WTC11 (cell line): ENCODE data around the gene ATP11A. TPM values are rescaled to one million over a fixed set of nuclear protein-coding genes. Genes with fewer than 3 reads are reported as not detected.

Experiments
- ATAC-seq: fragments of 200-7000 bp; cut with Tn5 transposase; 2 replicates; pipeline ENCODE4 v1.10.0; 2021; ENCODE audit warnings: mild to moderate bottlenecking, moderate library complexity
- CTCF ChIA-PET: fragments of 300-600 bp; sonication (Branson Sonifier 250); formaldehyde crosslinking; loops from one replicate; lab custom pipeline; 2021; ENCODE audit warnings: antibody characterized with exemption; lab: Charles Lee
- POLR2A ChIA-PET: fragments of 350-600 bp; sonication (Branson Sonifier 250); formaldehyde crosslinking; loops from one replicate; lab custom pipeline; 2021; ENCODE audit warnings: antibody characterized with exemption; lab: Charles Lee
- DNase-seq: peaks from one replicate; pipeline ENCODE4 v3.0.0; 2021; ENCODE audit warnings: low spot score
- H3K27ac Mint-ChIP-seq: 2 replicates; pipeline ENCODE4 v1.8.0; 2021; ENCODE audit warnings: mixed read lengths
- H3K27me3 Mint-ChIP-seq: 2 replicates; pipeline ENCODE4 v1.8.0; 2021; ENCODE audit warnings: low read depth, mild to moderate bottlenecking, moderate library complexity, mixed read lengths
- H3K36me3 Mint-ChIP-seq: 2 replicates; pipeline ENCODE4 v1.8.0; 2021; ENCODE audit warnings: mixed read lengths
- H3K4me1 Mint-ChIP-seq: 2 replicates; pipeline ENCODE4 v1.8.0; 2022; ENCODE audit warnings: mixed read lengths
- H3K4me3 Mint-ChIP-seq: 2 replicates; pipeline ENCODE4 v1.8.0; 2021; ENCODE audit warnings: mild to moderate bottlenecking, moderate library complexity, mixed read lengths
- H3K9me3 Mint-ChIP-seq: 2 replicates; pipeline ENCODE4 v1.8.0; 2021; ENCODE audit warnings: mixed read lengths
- AFF4 ChIP-seq: sonication (generic); formaldehyde crosslinking; IDR thresholded peaks from 2 replicates; pipeline ENCODE4 v1.8.1; 2023; ENCODE audit warnings: mild to moderate bottlenecking, missing genetic modification reagents, borderline replicate concordance
- ATF2 ChIP-seq: sonication (generic); formaldehyde crosslinking; IDR thresholded peaks from 2 replicates; pipeline ENCODE4 v1.8.1; 2022; ENCODE audit warnings: low read depth, missing genetic modification reagents, borderline replicate concordance
- CREM ChIP-seq: sonication (generic); formaldehyde crosslinking; IDR thresholded peaks from 2 replicates; pipeline ENCODE4 v1.8.1; 2022; ENCODE audit warnings: mild to moderate bottlenecking, missing genetic modification reagents, moderate library complexity
- GABPB1 ChIP-seq: sonication (generic); formaldehyde crosslinking; IDR thresholded peaks from 2 replicates; pipeline ENCODE4 v1.8.1; 2023; ENCODE audit warnings: mild to moderate bottlenecking, missing genetic modification reagents
- IRF2 ChIP-seq: sonication (generic); formaldehyde crosslinking; IDR thresholded peaks from 2 replicates; pipeline ENCODE4 v1.8.0; 2022; ENCODE audit warnings: low read depth, missing genetic modification reagents, borderline replicate concordance
- KAT7 ChIP-seq: sonication (generic); formaldehyde crosslinking; IDR thresholded peaks from 2 replicates; pipeline ENCODE4 v1.8.1; 2023; ENCODE audit warnings: missing genetic modification reagents, mild to moderate bottlenecking, borderline replicate concordance
- MLX ChIP-seq: sonication (generic); formaldehyde crosslinking; IDR thresholded peaks from 2 replicates; pipeline ENCODE4 v1.8.1; 2023; ENCODE audit warnings: mild to moderate bottlenecking, missing genetic modification reagents, moderate library complexity
- OVOL2 ChIP-seq: fragments of 250-450 bp; sonication (Bioruptor Pico); IDR thresholded peaks from 2 replicates; pipeline ENCODE4 v1.9.0; 2021; ENCODE audit warnings: mild to moderate bottlenecking, borderline replicate concordance
- PRDM15 ChIP-seq: sonication (generic); formaldehyde crosslinking; IDR thresholded peaks from 2 replicates; pipeline ENCODE4 v1.8.0; 2022; ENCODE audit warnings: missing genetic modification reagents
- RELA ChIP-seq: sonication (generic); formaldehyde crosslinking; IDR thresholded peaks from 2 replicates; pipeline ENCODE4 v1.8.1; 2022; ENCODE audit warnings: missing genetic modification reagents, mild to moderate bottlenecking, borderline replicate concordance
- TP53 ChIP-seq: sonication (generic); formaldehyde crosslinking; IDR thresholded peaks from 2 replicates; pipeline ENCODE4 v1.8.1; 2023; ENCODE audit warnings: mild to moderate bottlenecking, missing genetic modification reagents
- ZBTB21 ChIP-seq: sonication (generic); formaldehyde crosslinking; IDR thresholded peaks from 2 replicates; pipeline ENCODE4 v1.8.1; 2023; ENCODE audit warnings: mild to moderate bottlenecking, missing genetic modification reagents, borderline replicate concordance
- ZNF121 ChIP-seq: sonication (generic); formaldehyde crosslinking; IDR thresholded peaks from 2 replicates; pipeline ENCODE4 v1.8.0; 2023; ENCODE audit warnings: missing genetic modification reagents
- ZNF281 ChIP-seq: sonication (generic); formaldehyde crosslinking; IDR thresholded peaks from 2 replicates; pipeline ENCODE4 v1.8.0; 2023; ENCODE audit warnings: mild to moderate bottlenecking, missing genetic modification reagents
- ZNF396 ChIP-seq: fragments of 250-450 bp; sonication (Bioruptor Pico); IDR thresholded peaks from 2 replicates; pipeline ENCODE4 v1.8.0; 2021; ENCODE audit warnings: mild to moderate bottlenecking, moderate library complexity, borderline replicate concordance
- total RNA-seq: library from RNA; stranded (reverse); gene quantifications from 3 replicates; pipeline ENCODE4 v1.2.3, GENCODE V29; 2021
- TF ChIP-seq, protein P1 (sequence below): sonication (generic); formaldehyde crosslinking; IDR thresholded peaks from 2 replicates; pipeline ENCODE4 v1.8.1; 2023; ENCODE audit warnings: mild to moderate bottlenecking, missing genetic modification reagents
- TF ChIP-seq, protein P2 (sequence below): sonication (generic); formaldehyde crosslinking; IDR thresholded peaks from 2 replicates; pipeline ENCODE4 v1.8.1; 2022; ENCODE audit warnings: low read depth, mild to moderate bottlenecking, moderate library complexity, missing genetic modification reagents, borderline replicate concordance

Gene ATP11A
- total RNA-seq, 1 experiment from 2014 or later, result 100 TPM

DNA sequence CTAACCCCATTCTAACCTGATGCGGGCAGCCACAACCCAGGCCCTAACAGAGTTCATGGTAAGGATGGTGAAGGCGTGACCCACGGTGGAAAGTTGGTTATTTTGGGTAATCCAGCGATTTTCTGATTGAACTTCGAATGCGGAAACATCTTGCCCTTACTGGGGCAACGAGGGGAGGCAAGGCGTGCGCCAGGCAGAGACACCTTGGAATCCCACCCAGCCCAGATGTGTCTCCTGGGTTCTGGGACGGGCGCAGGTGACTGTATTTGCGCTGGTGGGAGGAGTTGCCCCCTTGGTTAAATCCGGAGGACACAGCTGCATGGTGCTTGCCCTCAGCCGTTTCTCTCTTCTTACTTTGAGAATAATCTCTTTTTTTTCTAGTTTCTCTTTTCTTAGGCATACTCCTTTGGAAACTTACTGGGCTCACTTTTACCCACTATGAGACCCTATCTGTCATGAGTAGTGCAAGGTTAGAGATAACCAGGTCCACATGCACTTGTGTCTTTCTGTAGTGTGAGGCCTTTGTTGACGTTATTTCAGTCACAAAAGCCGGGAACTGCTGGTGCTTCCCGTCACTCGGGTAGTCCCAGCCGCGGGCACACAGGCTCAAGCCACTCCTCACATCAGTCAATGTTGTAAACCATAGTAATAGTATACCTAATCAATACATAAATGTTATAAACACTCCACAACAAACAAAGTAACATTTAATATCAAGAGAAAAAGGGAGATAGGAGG, 81.5 kb downstream of the ATP11A start (continued):
- TF ChIP-seq KAT7 (CRISPR knock-in tag), result no peak
- TF ChIP-seq GABPB1 (CRISPR knock-in tag), result no peak
- TF ChIP-seq, protein P1, sequence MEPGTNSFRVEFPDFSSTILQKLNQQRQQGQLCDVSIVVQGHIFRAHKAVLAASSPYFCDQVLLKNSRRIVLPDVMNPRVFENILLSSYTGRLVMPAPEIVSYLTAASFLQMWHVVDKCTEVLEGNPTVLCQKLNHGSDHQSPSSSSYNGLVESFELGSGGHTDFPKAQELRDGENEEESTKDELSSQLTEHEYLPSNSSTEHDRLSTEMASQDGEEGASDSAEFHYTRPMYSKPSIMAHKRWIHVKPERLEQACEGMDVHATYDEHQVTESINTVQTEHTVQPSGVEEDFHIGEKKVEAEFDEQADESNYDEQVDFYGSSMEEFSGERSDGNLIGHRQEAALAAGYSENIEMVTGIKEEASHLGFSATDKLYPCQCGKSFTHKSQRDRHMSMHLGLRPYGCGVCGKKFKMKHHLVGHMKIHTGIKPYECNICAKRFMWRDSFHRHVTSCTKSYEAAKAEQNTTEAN (CRISPR knock-in tag), result no peak
- TF ChIP-seq MLX (CRISPR knock-in tag), result no peak

DNA sequence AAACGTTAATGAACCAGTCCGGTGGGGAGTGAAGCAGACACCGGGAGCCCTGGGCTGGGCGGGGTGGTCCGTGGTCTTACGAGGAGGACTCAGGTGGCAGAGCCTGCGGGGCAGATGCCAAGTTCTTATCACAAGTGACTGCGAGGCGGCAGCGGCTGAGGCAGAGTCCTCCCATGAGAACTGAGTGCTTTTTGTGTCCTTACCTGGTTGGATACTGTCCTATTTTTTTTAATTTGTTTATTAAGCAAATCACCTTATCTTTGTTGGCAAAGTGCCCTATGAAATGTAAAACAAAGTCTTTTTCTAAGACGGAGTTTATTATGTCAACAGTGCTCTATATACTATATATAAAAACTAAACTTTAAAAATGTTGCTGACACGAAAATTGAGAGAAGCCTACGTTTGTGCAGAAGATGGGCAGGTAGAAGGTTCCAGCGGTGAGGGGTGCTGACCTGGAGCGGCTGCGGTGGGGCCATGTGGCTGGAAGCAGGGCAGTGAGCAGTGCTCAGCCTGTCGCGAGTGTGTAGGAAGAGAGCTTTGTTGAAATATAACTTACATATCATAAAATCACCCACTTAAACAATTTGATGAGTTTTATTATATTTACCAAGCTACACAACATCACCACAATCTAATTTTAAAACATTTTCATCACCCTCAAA, 82.2 kb downstream of the ATP11A start:
- H3K4me3 Mint-ChIP-seq, result no peak overlapping the region
- ChIA-PET CTCF (no interaction called here), POLR2A (no interaction called here)
- peaks cover 66% of the 10 kb centered on the region for H3K4me1 Mint-ChIP-seq
- ATAC-seq, result no peak
- no peaks in the 10 kb centered on the region for H3K27me3 Mint-ChIP-seq
- no peaks in the 10 kb centered on the region for H3K9me3 Mint-ChIP-seq
- H3K27ac Mint-ChIP-seq, result no peak overlapping the region
- H3K36me3 Mint-ChIP-seq, result 0 out of 2 replicates have a peak, but pooled peaks cover 2% of the 10 kb centered on the region
- no peak for DNase-seq
- TF ChIP-seq RELA (no peak), OVOL2 (CRISPR knock-in tag) (no peak), PRDM15 (CRISPR knock-in tag) (no peak), CREM (CRISPR knock-in tag) (no peak), ZNF121 (CRISPR knock-in tag) (no peak), ATF2 (no peak), ZNF396 (no peak), ZNF281 (CRISPR knock-in tag) (no peak), AFF4 (CRISPR knock-in tag) (no peak), ZBTB21 (CRISPR knock-in tag) (no peak), GABPB1 (CRISPR knock-in tag) (no peak), IRF2 (no peak), TP53 (CRISPR knock-in tag) (no peak)
- TF ChIP-seq, protein P2, sequence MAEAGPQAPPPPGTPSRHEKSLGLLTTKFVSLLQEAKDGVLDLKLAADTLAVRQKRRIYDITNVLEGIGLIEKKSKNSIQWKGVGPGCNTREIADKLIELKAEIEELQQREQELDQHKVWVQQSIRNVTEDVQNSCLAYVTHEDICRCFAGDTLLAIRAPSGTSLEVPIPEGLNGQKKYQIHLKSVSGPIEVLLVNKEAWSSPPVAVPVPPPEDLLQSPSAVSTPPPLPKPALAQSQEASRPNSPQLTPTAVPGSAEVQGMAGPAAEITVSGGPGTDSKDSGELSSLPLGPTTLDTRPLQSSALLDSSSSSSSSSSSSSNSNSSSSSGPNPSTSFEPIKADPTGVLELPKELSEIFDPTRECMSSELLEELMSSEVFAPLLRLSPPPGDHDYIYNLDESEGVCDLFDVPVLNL (CRISPR knock-in tag), result no peak
